T47D (cell line): ENCODE results near the gene RABEPK.
A peak's percentile ranks its signal among the peaks of the same experiment; 100 is the strongest.
"Not testable (repeated sequence)": the region's sequence is repeated elsewhere in the genome, so short reads cannot be mapped to it uniquely, and the experiment has no call there.

Experiments used
- DNase-seq, 2 experiments: peaks; one replicate each; pipeline versions ENCODE4 v3.0.0 to v3.0.0-alpha.2; 2011 to 2012; ENCODE audit warnings: low read depth in 1 of 2, low spot score in 1 of 2
- JUND ChIP-seq: IDR thresholded peaks from 2 replicates; pipeline ENCODE4 v1.6.1; 2012; ENCODE audit warnings: low read depth
- in situ Hi-C: cut with HindIII; loops from 2 replicates; pipeline ENCODE4 v1.10.0; 2016; ENCODE audit warnings: low sequenced_read_pairs, low pct_unique_long_range_greater_than_20kb

The RABEPK gene

DNA sequence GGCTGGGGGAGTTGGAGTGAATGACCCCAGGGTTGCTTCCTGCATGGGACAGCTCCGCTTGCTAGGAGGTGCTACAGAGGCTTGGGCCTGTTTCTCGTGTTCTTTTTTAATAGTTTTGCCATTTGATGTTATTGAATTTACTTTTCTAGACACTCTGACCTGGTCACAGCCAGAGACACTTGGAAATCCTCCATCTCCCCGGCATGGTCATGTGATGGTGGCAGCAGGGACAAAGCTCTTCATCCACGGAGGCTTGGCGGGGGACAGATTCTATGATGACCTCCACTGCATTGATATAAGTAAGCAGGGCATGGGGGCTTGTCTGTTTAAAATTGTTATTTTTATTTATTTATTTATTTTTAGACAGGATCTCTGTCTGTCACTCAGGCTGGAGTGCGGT is 27.4 kb downstream of the RABEPK start:
- in situ Hi-C loops: no loop called here
- TF ChIP-seq JUND: no peak
- DNase-seq: no peak

DNA sequence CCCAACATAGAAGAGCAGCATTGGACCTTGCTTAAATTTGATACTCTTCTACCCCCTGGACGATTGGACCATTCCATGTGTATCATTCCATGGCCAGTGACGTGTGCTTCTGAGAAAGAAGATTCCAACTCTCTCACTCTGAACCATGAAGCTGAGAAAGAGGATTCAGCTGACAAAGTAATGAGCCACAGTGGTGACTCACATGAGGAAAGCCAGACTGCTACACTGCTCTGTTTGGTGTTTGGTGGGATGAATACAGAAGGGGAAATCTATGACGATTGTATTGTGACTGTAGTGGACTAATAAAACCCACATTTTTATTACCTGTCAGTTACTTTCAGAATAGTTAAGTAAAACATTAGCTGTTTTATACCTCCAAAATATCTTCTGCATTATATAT is 33.3 kb downstream of the RABEPK start:
- no peak for DNase-seq
- in situ Hi-C loops: no loop called here
- TF ChIP-seq JUND: no peak

DNA sequence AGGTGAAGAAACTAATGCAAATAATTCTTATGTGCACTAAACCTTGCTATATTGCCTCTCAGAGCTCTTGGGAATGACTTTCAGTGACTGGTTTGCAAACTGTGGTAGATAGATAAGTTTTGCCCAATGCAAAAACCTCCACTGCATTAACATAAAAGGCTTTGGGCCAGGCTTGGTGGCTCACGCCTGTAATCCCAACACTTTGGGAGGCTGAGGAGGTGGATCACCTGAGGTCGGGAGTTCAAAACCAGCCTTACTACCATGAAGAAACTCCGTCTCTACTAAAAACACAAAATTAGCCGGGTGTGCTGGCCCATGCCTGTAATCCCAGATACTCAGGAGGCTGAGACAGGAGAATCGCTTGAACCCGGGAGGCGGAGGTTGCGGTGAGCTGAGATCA is 33.8 kb downstream of the RABEPK start:
- DNase-seq, in situ Hi-C loops: not testable (repeated sequence)

DNA sequence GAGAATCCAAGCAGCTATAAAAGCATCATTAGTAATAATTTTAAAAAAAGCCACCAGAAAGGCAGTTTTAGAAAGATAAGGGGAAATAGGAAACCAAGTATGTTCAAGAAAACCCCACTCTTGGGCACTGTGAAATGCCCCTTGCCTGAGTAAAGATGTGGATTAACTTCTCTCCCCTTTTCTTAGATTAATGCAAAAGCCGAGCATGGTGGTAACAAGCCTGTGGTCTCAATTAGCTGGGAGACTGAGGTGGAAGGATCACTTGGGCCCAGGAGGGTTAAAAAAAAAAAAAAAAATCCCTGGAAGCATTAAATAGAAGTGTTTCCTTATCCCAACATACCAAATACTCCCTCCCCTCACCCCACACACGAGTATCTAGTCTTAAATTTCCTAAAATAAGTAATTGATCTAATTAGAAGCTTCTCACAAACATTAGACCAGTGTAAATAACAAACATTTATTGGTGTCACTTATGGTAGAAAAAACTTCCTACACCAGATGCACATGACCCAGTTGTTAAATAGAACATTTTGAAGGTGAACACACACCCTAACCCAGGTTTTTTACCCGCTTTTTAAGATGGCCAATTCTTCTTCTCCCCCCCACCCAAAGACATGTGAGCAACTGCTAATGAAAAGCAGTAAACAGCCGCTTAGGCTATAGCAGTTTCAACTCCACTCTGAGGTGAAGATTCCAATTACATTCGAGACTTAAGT is 35.6 kb downstream of the RABEPK start:
- no peak for TF ChIP-seq JUND
- in situ Hi-C loops: no loop called here
- DNase-seq: no peak

DNA sequence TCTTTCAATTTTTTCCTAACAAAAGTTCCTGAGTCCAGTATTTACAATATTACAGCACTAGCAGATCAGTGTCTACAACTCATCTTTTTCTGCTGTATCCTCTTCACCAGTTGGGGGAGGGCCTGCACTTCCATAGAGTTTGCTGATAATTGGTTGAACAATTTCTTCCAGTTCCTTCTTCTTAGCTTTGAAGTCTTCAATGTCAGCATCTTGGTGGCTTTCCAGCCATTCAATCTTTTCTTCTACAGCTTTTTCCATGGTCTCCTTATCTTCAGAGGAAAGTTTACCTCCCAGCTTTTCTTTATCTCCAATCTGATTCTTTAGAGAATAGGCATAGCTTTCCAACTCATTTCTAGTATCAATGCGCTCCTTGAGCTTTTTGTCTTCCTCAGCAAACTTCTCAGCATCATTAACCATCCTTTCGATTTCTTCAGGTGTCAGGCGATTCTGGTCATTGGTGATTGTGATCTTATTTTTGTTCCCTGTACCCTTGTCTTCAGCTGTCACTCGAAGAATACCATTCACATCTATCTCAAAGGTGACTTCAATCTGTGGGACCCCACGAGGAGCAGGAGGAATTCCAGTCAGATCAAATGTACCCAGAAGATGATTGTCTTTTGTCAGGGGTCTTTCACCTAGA is 36.3 kb downstream of the RABEPK start:
- in situ Hi-C loops, DNase-seq: not testable (repeated sequence)

DNA sequence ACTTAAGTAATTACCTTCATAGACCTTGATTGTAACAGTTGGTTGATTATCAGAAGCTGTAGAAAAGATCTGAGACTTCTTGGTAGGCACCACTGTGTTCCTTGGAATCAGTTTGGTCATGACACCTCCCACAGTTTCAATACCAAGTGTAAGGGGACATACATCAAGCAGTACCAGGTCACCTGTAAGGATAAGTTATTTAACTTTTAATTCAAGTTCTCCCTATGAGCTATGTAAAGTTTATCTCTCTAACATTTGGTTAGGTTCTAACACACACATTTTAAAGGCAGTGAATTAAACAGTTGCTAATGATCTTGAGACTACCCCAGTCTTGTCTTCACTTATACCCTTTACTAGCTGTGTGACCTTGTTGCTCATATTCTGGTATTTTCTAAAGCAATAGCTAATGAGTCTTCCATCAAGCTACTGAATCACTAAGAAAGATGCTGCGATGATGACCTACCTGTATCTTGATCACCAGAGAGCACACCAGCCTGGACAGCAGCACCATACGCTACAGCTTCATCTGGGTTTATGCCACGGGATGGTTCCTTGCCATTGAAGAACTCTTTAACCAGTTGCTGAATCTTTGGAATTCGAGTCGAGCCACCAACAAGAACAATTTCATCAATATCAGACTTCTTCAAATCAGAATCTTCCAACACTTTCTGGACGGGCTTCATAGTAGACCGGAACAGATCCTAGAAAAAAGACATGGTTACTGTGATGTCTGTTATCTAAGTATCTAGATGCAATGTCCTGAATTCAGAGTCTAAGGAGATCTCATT is 38.0 kb downstream of the RABEPK start:
- DNase-seq: no peak
- in situ Hi-C loops: no loop called here
- TF ChIP-seq JUND: no peak

- TF ChIP-seq JUND: no peak
- in situ Hi-C loops: no loop called here
- DNase-seq: no peak
Observed at GRCh38 chr9:125238915-125239446, 38.6 kb downstream of the RABEPK start.

GRCh38 chr9:125239631-125240597 is 39.6 kb downstream of the RABEPK start:
- in situ Hi-C loops: no loop called here
- no peak for DNase-seq
- no peak for TF ChIP-seq JUND

DNA sequence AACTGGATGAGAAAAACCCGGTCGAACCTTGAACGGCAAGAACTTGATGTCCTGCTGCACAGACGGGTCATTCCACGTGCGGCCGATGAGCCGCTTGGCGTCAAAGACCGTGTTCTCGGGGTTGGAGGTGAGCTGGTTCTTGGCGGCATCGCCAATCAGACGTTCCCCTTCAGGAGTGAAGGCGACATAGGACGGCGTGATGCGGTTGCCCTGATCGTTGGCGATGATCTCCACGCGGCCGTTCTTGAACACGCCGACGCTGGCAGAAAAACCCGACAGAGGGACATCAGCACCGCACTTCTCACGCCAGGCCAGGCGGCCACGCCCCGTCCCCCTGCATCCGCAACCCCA is 40.3 kb downstream of the RABEPK start:
- peak in 1 of 2 experiments; percentile 62 for DNase-seq
- in situ Hi-C loops: no loop called here
- TF ChIP-seq JUND: no peak

- TF ChIP-seq JUND: no peak
- peak; percentile 99 to 100 for DNase-seq
- in situ Hi-C loops: no loop called here
Observed at GRCh38 chr9:125241000-125241862, 40.9 kb downstream of the RABEPK start, which contains the start of gene HSPA5. TSS of gene HSPA5 (minus strand) at chr9:125241343. CDS start at chr9:125241126, 217 bp downstream.
